H1 (cell line): ENCODE data around the gene TBC1D9B. TPM values are rescaled to one million over a fixed set of nuclear protein-coding genes. Genes with fewer than 3 reads are reported as not detected.

Source experiments
- CTCF ChIA-PET: fragments of 300-600 bp; sonication (Branson Sonifier 250); formaldehyde crosslinking; loops from one replicate; lab custom pipeline; 2021; ENCODE audit not compliant: partially characterized antibody; lab: Charles Lee
- POLR2A ChIA-PET: fragments of 300-600 bp; sonication (Branson Sonifier 250); formaldehyde crosslinking; loops from one replicate; lab custom pipeline; 2021; ENCODE audit warnings: inconsistent platforms; ENCODE audit not compliant: partially characterized antibody; lab: Charles Lee
- DNase-seq, 2 experiments: peaks; one replicate each; pipeline versions ENCODE4 v3.0.0 to v3.0.0-alpha.2; 2010 to 2022; ENCODE audit warnings: low spot score in 2 of 2, low read depth in 1 of 2, mixed read lengths in 1 of 2
- FAIRE-seq: peaks from 2 replicates; lab custom pipeline; 2011; peaks lifted over from hg19 to GRCh38; lab: Jason Lieb, UNC
- H2AFZ ChIP-seq: 2 replicates; pipeline ENCODE4 v1.8.1; 2012; ENCODE audit warnings: low read length, inconsistent platforms
- H2AK5ac ChIP-seq: 2 replicates; pipeline ENCODE4 v1.6.1; 2013; ENCODE audit warnings: low read depth, low read length
- H2BK120ac ChIP-seq: replicated peaks from 2 replicates; pipeline ENCODE3; 2013; ENCODE audit warnings: low read depth, low read length, inconsistent platforms
- H2BK12ac ChIP-seq: 2 replicates; pipeline ENCODE4 v1.6.1; 2013; ENCODE audit warnings: low read depth, low read length
- H2BK15ac ChIP-seq: 2 replicates; pipeline ENCODE4 v1.6.1; 2013; ENCODE audit warnings: low read length
- H2BK20ac ChIP-seq: 2 replicates; pipeline ENCODE4 v1.6.1; 2013; ENCODE audit warnings: low read length
- H2BK5ac ChIP-seq: 2 replicates; pipeline ENCODE4 v1.6.1; 2013; ENCODE audit warnings: low read depth, low read length
- H3K14ac ChIP-seq: 2 replicates; pipeline ENCODE4 v1.6.1; 2013; ENCODE audit warnings: inconsistent platforms; ENCODE audit not compliant: insufficient read length
- H3K18ac ChIP-seq: 2 replicates; pipeline ENCODE4 v1.6.1; 2013; ENCODE audit warnings: low read length; ENCODE audit errors: extremely low read depth
- H3K23ac ChIP-seq: 2 replicates; pipeline ENCODE4 v1.6.1; 2013; ENCODE audit warnings: inconsistent platforms; ENCODE audit not compliant: insufficient read length
- H3K23me2 ChIP-seq: 2 replicates; pipeline ENCODE4 v1.6.1; 2013; ENCODE audit warnings: low read depth, low read length
- H3K27ac ChIP-seq: 2 replicates; pipeline ENCODE4 v1.6.1; 2011; ENCODE audit warnings: low read depth, low read length, inconsistent platforms
- H3K27me3 ChIP-seq, 4 experiments: replicated peaks in 1 of 4; 1 replicate in 1 of 4; 2 replicates in 3 of 4; pipeline versions ENCODE4 v1.6.1 to v1.8.1; 2011 to 2013; ENCODE audit warnings: low read length in 3 of 4, mild to moderate bottlenecking in 3 of 4, inconsistent platforms in 2 of 4, mixed read lengths in 2 of 4, moderate library complexity in 1 of 4; ENCODE audit not compliant: control insufficient read depth in 3 of 4, insufficient read depth in 3 of 4; ENCODE audit errors: extremely low read depth in 1 of 4
- H3K36me3 ChIP-seq, 4 experiments: 2 replicates each; pipeline versions ENCODE4 v1.6.1 to v1.8.1; 2011 to 2013; ENCODE audit warnings: mild to moderate bottlenecking in 4 of 4, low read length in 3 of 4, moderate library complexity in 2 of 4, control low read depth in 1 of 4, inconsistent platforms in 1 of 4; ENCODE audit not compliant: insufficient read depth in 4 of 4, control insufficient read depth in 2 of 4
- H3K4ac ChIP-seq: replicated peaks from 2 replicates; pipeline ENCODE3; 2013; ENCODE audit warnings: low read length, low read depth, mixed read lengths, inconsistent platforms; ENCODE audit not compliant: insufficient read length
- H3K4me1 ChIP-seq, 4 experiments: replicated peaks in 1 of 4; 1 replicate in 1 of 4; 2 replicates in 3 of 4; pipeline versions ENCODE4 v1.6.1 to v1.8.1; 2011 to 2013; ENCODE audit warnings: low read length in 3 of 4, inconsistent platforms in 2 of 4, mixed read lengths in 1 of 4; ENCODE audit not compliant: insufficient read depth in 4 of 4, control insufficient read depth in 3 of 4
- H3K4me2 ChIP-seq, 2 experiments: 2 replicates each; pipeline versions ENCODE4 v1.6.1 to v1.8.1; 2011 to 2013; ENCODE audit warnings: low read depth in 2 of 2, low read length in 2 of 2, control low read depth in 1 of 2, inconsistent platforms in 1 of 2, mild to moderate bottlenecking in 1 of 2; ENCODE audit not compliant: insufficient read depth in 1 of 2
- H3K4me3 ChIP-seq, 4 experiments: fragments of 200-600, 300-600 bp in 1 of 4; sonication (generic), shearing (Covaris generic), sonication (Bioruptor Twin) in 1 of 4; 2 replicates each; pipeline versions ENCODE4 v1.5.1 to v1.8.1; 2011 to 2016; ENCODE audit warnings: low read length in 4 of 4, low read depth in 3 of 4, control low read depth in 2 of 4, inconsistent platforms in 2 of 4, mild to moderate bottlenecking in 2 of 4, mixed read lengths in 1 of 4, moderate library complexity in 1 of 4; ENCODE audit not compliant: insufficient read depth in 2 of 4; ENCODE audit errors: extremely low read depth in 1 of 4
- H3K56ac ChIP-seq: replicated peaks from 2 replicates; pipeline ENCODE3; 2013; ENCODE audit warnings: low read depth, mild to moderate bottlenecking, mixed read lengths, low read length, inconsistent platforms; ENCODE audit not compliant: insufficient read length
- H3K79me1 ChIP-seq: 2 replicates; pipeline ENCODE4 v1.6.1; 2013; ENCODE audit warnings: low read depth, low read length, control low read depth
- H3K79me2 ChIP-seq, 2 experiments: 2 replicates each; pipeline versions ENCODE4 v1.6.1 to v1.8.1; 2012 to 2013; ENCODE audit warnings: low read length in 2 of 2, mild to moderate bottlenecking in 2 of 2, inconsistent platforms in 1 of 2; ENCODE audit not compliant: insufficient read depth in 2 of 2, control insufficient read depth in 1 of 2
- H3K9ac ChIP-seq, 4 experiments: replicated peaks in 1 of 4; 1 replicate in 1 of 4; 2 replicates in 3 of 4; pipeline versions ENCODE4 v1.6.1 to v1.8.1; 2011 to 2013; ENCODE audit warnings: low read depth in 3 of 4, low read length in 3 of 4, control low read depth in 2 of 4, mild to moderate bottlenecking in 2 of 4, moderate library complexity in 2 of 4, inconsistent platforms in 1 of 4; ENCODE audit errors: extremely low read depth in 1 of 4
- H3K9me3 ChIP-seq, 2 experiments: 2 replicates each; pipeline versions ENCODE4 v1.6.1 to v1.8.1; 2012 to 2013; ENCODE audit warnings: mild to moderate bottlenecking in 2 of 2, moderate library complexity in 2 of 2, control low read depth in 1 of 2, inconsistent platforms in 1 of 2, low read depth in 1 of 2, low read length in 1 of 2, mixed read lengths in 1 of 2; ENCODE audit not compliant: insufficient read depth in 2 of 2
- H4K20me1 ChIP-seq, 2 experiments: replicated peaks in 1 of 2; 2 replicates each; pipeline versions ENCODE3 to v1.8.1; 2011 to 2013; ENCODE audit warnings: inconsistent platforms in 2 of 2, low read length in 2 of 2, mild to moderate bottlenecking in 1 of 2; ENCODE audit not compliant: insufficient read depth in 2 of 2, control insufficient read depth in 1 of 2
- H4K5ac ChIP-seq: 2 replicates; pipeline ENCODE4 v1.6.1; 2013; ENCODE audit warnings: low read length, low read depth, mixed read lengths, inconsistent platforms; ENCODE audit not compliant: insufficient read length
- H4K8ac ChIP-seq: 2 replicates; pipeline ENCODE4 v1.8.0; 2013; ENCODE audit warnings: mild to moderate bottlenecking, moderate library complexity, low read length, inconsistent platforms; ENCODE audit not compliant: insufficient read depth; ENCODE audit errors: extremely low read depth
- H4K91ac ChIP-seq: replicated peaks from 2 replicates; pipeline ENCODE3; 2013; ENCODE audit warnings: low read length, mixed read lengths, inconsistent platforms; ENCODE audit not compliant: insufficient read length
- BRCA1 ChIP-seq: IDR thresholded peaks from 2 replicates; pipeline ENCODE4 v1.6.1; 2012; ENCODE audit warnings: low read depth, low read length, improper control_type of control experiment
- CEBPB ChIP-seq: IDR thresholded peaks from 2 replicates; pipeline ENCODE4 v1.6.1; 2012; ENCODE audit warnings: low read depth, low read length
- HDAC6 ChIP-seq: IDR thresholded peaks from one replicate; pipeline ENCODE4 v1.7.1; 2012; ENCODE audit warnings: low read depth, mild to moderate bottlenecking, inconsistent platforms, low read length, moderate library complexity
- MAFK ChIP-seq: IDR thresholded peaks from 2 replicates; pipeline ENCODE4 v1.6.1; 2012; ENCODE audit warnings: low read depth, mild to moderate bottlenecking, improper control_type of control experiment, low read length
- POLR2A ChIP-seq, 2 experiments: IDR thresholded peaks; 1 replicate in 1 of 2; 2 replicates in 1 of 2; pipeline ENCODE4 v1.6.1; 2011; ENCODE audit warnings: low read depth in 2 of 2, low read length in 2 of 2, mild to moderate bottlenecking in 2 of 2; ENCODE audit errors: control extremely low read depth in 1 of 2
- RXRA ChIP-seq: IDR thresholded peaks from 2 replicates; pipeline ENCODE4 v1.6.1; 2011; ENCODE audit warnings: low read depth, mild to moderate bottlenecking, low read length, moderate library complexity; ENCODE audit not compliant: insufficient read depth
- whole genome bisulfite sequencing, 2 experiments: shearing (Covaris generic) in 1 of 2; methylation state at CpG; one replicate each; pipeline versions ENCODE4 v1.1.6 to v1.1.7; 2013 to 2015; ENCODE audit warnings: low lambda C conversion rate in 2 of 2, mixed read lengths in 2 of 2, inconsistent platforms in 1 of 2, low coverage in 1 of 2, missing lambda C conversion rate in 1 of 2; ENCODE audit not compliant: insufficient replicate concordance in 2 of 2, insufficient coverage in 1 of 2, insufficient read length in 1 of 2; ENCODE audit errors: extremely low coverage in 1 of 2, missing lambda C conversion rate in 1 of 2; 5-methylcytosine and 5-hydroxymethylcytosine counted together
- polyA plus RNA-seq, 7 experiments: library from polyadenylated mRNA; depleted of rRNA in 3 of 7; stranded (reverse) in 5 of 7; unstranded in 2 of 7; fragments of >200 nt in 5 of 7; fragments of 200-250 nt in 2 of 7; gene quantifications; 1 replicate in 5 of 7; 2 replicates in 1 of 7; 4 replicates in 1 of 7; pipeline versions ENCODE4 v1.2.1 to v1.2.3, GENCODE V29; 2011 to 2013; ENCODE audit warnings: missing spikeins in 2 of 7, mixed read lengths in 2 of 7
- total RNA-seq: library from RNA; stranded (reverse); fragmentation: NEBNext Ultra II Directional; extraction: Animal tissue kit (Norgen Biotek cat#: 25700); gene quantifications from 2 replicates; pipeline ENCODE4 v1.2.1, GENCODE V29; 2021
- TF ChIP-seq, protein P1 (sequence below): IDR thresholded peaks from 2 replicates; pipeline ENCODE4 v1.6.1; 2012; ENCODE audit warnings: inconsistent platforms

TBC1D9B gene
- total and polyA plus RNA-seq, 2 of the 8 experiments (the other 6 are each of a cell fraction or from before 2014, with no cell fraction given): 33.6 to 57.1 TPM

DNA sequence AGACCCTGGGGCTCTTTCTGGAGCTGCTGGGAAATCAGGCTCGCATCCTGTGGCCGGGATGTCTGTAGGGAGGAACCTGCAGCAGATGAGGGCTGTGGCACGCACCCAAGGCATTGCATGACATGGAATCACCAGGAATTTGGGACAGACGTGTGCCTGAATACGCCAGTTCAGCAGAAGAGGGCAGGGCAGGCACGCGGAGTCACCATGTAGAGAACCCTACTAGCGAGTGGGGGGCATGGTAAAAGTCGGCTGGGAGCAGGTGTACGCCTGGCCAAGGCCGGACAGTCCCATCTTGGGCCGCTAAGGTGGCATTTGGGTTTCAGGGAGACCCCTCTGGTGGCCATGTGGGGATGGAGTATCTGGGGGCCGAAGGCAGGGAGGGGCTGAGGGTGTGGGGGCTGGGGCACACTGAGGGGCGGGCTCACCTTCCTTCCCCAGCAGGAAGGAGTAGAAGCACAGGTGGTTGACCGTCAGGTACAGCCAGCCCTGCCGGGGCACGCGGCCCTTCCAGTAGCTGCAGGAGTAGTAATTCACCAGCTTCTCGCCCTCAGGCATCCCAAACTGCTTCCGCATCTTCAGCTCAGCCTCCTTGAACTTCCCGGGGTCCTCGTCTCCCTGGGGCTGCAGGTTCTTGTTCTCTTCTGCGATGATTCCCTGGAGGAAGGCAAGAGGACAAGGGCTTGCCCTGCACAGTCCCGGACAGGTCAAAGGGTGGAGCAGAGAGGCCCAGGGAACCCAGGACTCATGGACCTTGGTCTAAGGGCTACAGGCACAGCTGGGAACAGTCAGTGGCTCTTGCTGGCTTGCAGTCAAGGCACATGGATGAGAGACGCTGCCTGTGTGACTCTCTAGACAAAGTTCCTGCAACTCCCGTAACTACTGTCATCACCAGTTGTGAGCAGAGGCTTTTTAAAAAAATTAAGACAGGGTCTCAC lies 13.5 kb downstream of the TBC1D9B start:
- H3K9me3 ChIP-seq: no peaks in the 10 kb centered on the region
- no peak overlapping the region for H3K56ac ChIP-seq
- H2BK15ac ChIP-seq: no peak overlapping the region
- 93% methylated on average over 25 of the region's 26 CpGs; no CpG with 5 or more reads in 1 of the 2 experiments for WGBS, 2 experiments
- DNase-seq (no peak), FAIRE-seq (no peak)
- no peak overlapping the region for H3K4me3 ChIP-seq
- no peak overlapping the region for H2BK20ac ChIP-seq
- peaks cover 0 to 3% (median 0%) of the 10 kb centered on the region in 4 experiments; a peak in 1 of 7 replicates for H3K4me1 ChIP-seq
- no peak overlapping the region for H2BK12ac ChIP-seq
- no peak overlapping the region for H4K8ac ChIP-seq
- no peak overlapping the region for H2BK120ac ChIP-seq
- TF ChIP-seq HDAC6 (no peak), CEBPB (no peak), BRCA1 (no peak), POLR2A (IDR thresholded peaks at IDR 0.05; ENCODE audit: control extremely low read depth in 1 of 2, low read depth in 2 of 2, low read length in 2 of 2) (no peak), RXRA (no peak), MAFK (no peak)
- TF ChIP-seq, protein P1, sequence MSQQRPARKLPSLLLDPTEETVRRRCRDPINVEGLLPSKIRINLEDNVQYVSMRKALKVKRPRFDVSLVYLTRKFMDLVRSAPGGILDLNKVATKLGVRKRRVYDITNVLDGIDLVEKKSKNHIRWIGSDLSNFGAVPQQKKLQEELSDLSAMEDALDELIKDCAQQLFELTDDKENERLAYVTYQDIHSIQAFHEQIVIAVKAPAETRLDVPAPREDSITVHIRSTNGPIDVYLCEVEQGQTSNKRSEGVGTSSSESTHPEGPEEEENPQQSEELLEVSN: no peak
- H3K79me1 ChIP-seq: no peaks in the 10 kb centered on the region
- H3K23me2 ChIP-seq: no peaks in the 10 kb centered on the region
- H3K18ac ChIP-seq: no peak overlapping the region
- no peak overlapping the region for H3K4ac ChIP-seq
- no peak overlapping the region for H3K4me2 ChIP-seq
- no peak overlapping the region for H3K23ac ChIP-seq
- H3K14ac ChIP-seq: no peak overlapping the region
- H4K91ac ChIP-seq: no peak overlapping the region
- H2AFZ ChIP-seq: no peak overlapping the region
- no peaks in the 10 kb centered on the region for H3K27me3 ChIP-seq
- CTCF ChIA-PET: interaction anchor here (1.1 to 3.1 kb wide), 3 partner anchors 9 to 97 kb away, joined by 3 to 13 read pairs (median 5); no protein-coding TSS in a partner anchor
- POLR2A ChIA-PET: interaction anchor here (1.1 to 1.6 kb wide), 2 partner anchors 12 to 15 kb away, joined by 3 to 5 read pairs; no protein-coding TSS in a partner anchor
- H3K9ac ChIP-seq: no peak overlapping the region
- no peak overlapping the region for H4K5ac ChIP-seq
- no peak overlapping the region; the same call in 1 of the 2 replicates for H2BK5ac ChIP-seq
- H3K79me2 ChIP-seq: no peaks in the 10 kb centered on the region
- H3K36me3 ChIP-seq: peaks cover 12 to 32% (median 22%) of the 10 kb centered on the region in 4 experiments
- H3K27ac ChIP-seq: no peak overlapping the region
- H4K20me1 ChIP-seq: peaks cover 0 to 4% of the 10 kb centered on the region in 2 experiments
- no peak overlapping the region for H2AK5ac ChIP-seq
